DOHH2 (cell line): ENCODE data around the gene CPNE5.

Source experiments
- EZH2phosphoT487 ChIP-seq: fragments of 200-600 bp; sonication (generic); IDR thresholded peaks from 2 replicates; pipeline ENCODE4 v1.6.1; 2017; ENCODE audit warnings: borderline replicate concordance, mild to moderate bottlenecking, antibody characterized with exemption, low read length, moderate library complexity, mixed read lengths
- TF ChIP-seq, protein P1 (sequence below): fragments of 200-600 bp; sonication (generic); IDR thresholded peaks from one replicate; pipeline ENCODE4 v1.5.1; 2014; ENCODE audit warnings: antibody characterized with exemption, mild to moderate bottlenecking, low read depth, low read length; ENCODE audit not compliant: poor library complexity, severe bottlenecking

GRCh38 chr6:36813526-36813925, 25.7 kb downstream of the CPNE5 start:
- TF ChIP-seq, protein P1, sequence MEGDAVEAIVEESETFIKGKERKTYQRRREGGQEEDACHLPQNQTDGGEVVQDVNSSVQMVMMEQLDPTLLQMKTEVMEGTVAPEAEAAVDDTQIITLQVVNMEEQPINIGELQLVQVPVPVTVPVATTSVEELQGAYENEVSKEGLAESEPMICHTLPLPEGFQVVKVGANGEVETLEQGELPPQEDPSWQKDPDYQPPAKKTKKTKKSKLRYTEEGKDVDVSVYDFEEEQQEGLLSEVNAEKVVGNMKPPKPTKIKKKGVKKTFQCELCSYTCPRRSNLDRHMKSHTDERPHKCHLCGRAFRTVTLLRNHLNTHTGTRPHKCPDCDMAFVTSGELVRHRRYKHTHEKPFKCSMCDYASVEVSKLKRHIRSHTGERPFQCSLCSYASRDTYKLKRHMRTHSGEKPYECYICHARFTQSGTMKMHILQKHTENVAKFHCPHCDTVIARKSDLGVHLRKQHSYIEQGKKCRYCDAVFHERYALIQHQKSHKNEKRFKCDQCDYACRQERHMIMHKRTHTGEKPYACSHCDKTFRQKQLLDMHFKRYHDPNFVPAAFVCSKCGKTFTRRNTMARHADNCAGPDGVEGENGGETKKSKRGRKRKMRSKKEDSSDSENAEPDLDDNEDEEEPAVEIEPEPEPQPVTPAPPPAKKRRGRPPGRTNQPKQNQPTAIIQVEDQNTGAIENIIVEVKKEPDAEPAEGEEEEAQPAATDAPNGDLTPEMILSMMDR, result no peak
- no peak for TF ChIP-seq EZH2phosphoT487
